Caco-2 (cell line): ENCODE data around the gene SMS. TPM values are rescaled to one million over a fixed set of nuclear protein-coding genes. Genes with fewer than 3 reads are reported as not detected.

Experiments used
- Bru-seq: library from RNA; stranded (reverse); fragments of 400-500 nt; gene quantifications from one replicate; lab custom pipeline; 2021; lab: Mats Ljungman, UMichigan
- BruChase-seq, 2 experiments: library from RNA; stranded (reverse); fragments of 400-500 nt; gene quantifications; one replicate each; lab custom pipeline; 2021; lab: Mats Ljungman, UMichigan
- BruUV-seq: library from RNA; stranded (reverse); fragments of 400-500 nt; replicated peaks from 2 replicates; lab custom pipeline; 2021; lab: Mats Ljungman, UMichigan
- CTCF ChIA-PET: fragments of 300-600 bp; sonication (Branson Sonifier 250); formaldehyde crosslinking; loops from one replicate; lab custom pipeline; 2022; ENCODE audit warnings: antibody characterized with exemption; lab: Charles Lee
- POLR2A ChIA-PET: fragments of 300-600 bp; sonication (Branson Sonifier 250); formaldehyde crosslinking; loops from one replicate; lab custom pipeline; 2022; ENCODE audit warnings: antibody characterized with exemption; lab: Charles Lee
- DNase-seq, 2 experiments: peaks; one replicate each; pipeline versions ENCODE4 v3.0.0 to v3.0.0-alpha.2; 2020 to 2022
- H3K27me3 ChIP-seq: replicated peaks from 2 replicates; pipeline ENCODE4 v1.6.0; 2011; ENCODE audit warnings: low read length; ENCODE audit not compliant: control insufficient read depth, insufficient read depth
- H3K36me3 ChIP-seq: 2 replicates; pipeline ENCODE4 v1.5.1; 2011; ENCODE audit warnings: low read length; ENCODE audit not compliant: control insufficient read depth, insufficient read depth
- H3K4me1 ChIP-seq: fragments of 250-450 bp; sonication (Bioruptor Pico); 2 replicates; pipeline ENCODE4 v1.5.1; 2020; ENCODE audit warnings: mild to moderate bottlenecking
- H3K4me3 ChIP-seq: 2 replicates; pipeline ENCODE4 v1.5.1; 2011; ENCODE audit warnings: low read depth, mild to moderate bottlenecking, control low read depth, low read length
- H3K9me3 ChIP-seq: fragments of 250-450 bp; sonication (Bioruptor Pico); 2 replicates; pipeline ENCODE4 v1.5.1; 2020; ENCODE audit warnings: mild to moderate bottlenecking, moderate library complexity
- H3K27ac Mint-ChIP-seq: one replicate; pipeline ENCODE4 v1.8.0; 2022; ENCODE audit warnings: mixed read lengths; ENCODE audit not compliant: unreplicated experiment
- H3K27me3 Mint-ChIP-seq: one replicate; pipeline ENCODE4 v1.8.0; 2022; ENCODE audit warnings: mixed read lengths; ENCODE audit not compliant: insufficient read depth, unreplicated experiment
- H3K36me3 Mint-ChIP-seq: one replicate; pipeline ENCODE4 v1.8.0; 2022; ENCODE audit warnings: mild to moderate bottlenecking, mixed read lengths; ENCODE audit not compliant: insufficient read depth, unreplicated experiment
- H3K4me1 Mint-ChIP-seq: one replicate; pipeline ENCODE4 v1.8.0; 2022; ENCODE audit warnings: low read depth, mixed read lengths; ENCODE audit not compliant: unreplicated experiment
- H3K4me3 Mint-ChIP-seq: one replicate; pipeline ENCODE4 v1.8.0; 2022; ENCODE audit warnings: mild to moderate bottlenecking, moderate library complexity, mixed read lengths; ENCODE audit not compliant: unreplicated experiment
- H3K9me3 Mint-ChIP-seq: one replicate; pipeline ENCODE4 v1.8.0; 2022; ENCODE audit warnings: mixed read lengths; ENCODE audit not compliant: unreplicated experiment
- CTCF ChIP-seq, 2 experiments: fragments of 200-600 bp in 1 of 2; IDR thresholded peaks; 1 replicate in 1 of 2; 2 replicates in 1 of 2; pipeline versions ENCODE4 v1.5.1 to v1.8.0; 2011 to 2022; ENCODE audit warnings: antibody characterized with exemption in 1 of 2, control low read depth in 1 of 2, inconsistent platforms in 1 of 2, low read depth in 1 of 2, low read length in 1 of 2, mild to moderate bottlenecking in 1 of 2, moderate library complexity in 1 of 2; ENCODE audit not compliant: insufficient read depth in 1 of 2, severe bottlenecking in 1 of 2, unreplicated experiment in 1 of 2
- intact Hi-C: fragments of 100-400 bp; cut with micrococcal nuclease; formaldehyde crosslinking; loops from one replicate; pipeline ENCODE4 v1.10.0; 2022; ENCODE audit not compliant: unreplicated experiment
- long read RNA-seq: library from polyadenylated mRNA; stranded (forward); transcript quantifications from one replicate; pipeline ENCODE4 v2.0.0, GENCODE V29; 2022
- total RNA-seq: library from RNA; stranded (reverse); gene quantifications from 2 replicates; pipeline ENCODE4 v1.2.3, GENCODE V29; 2022

The SMS gene
- 158 and 164 TPM in 2 replicates for total RNA-seq
- Bru-seq, nascent RNA, result percentile 86 among the genes with signal in this experiment
- percentile 86 among the genes with signal in this experiment for BruChase-seq, experiment 1, labeled RNA remaining after a 2-hour chase
- percentile 90 among the genes with signal in this experiment for BruChase-seq, experiment 2, labeled RNA remaining after a 6-hour chase
- long read RNA-seq, transcript SMS-201 (9 exons, 1,174 nt), result minor isoform, 7 of 431 reads
- long read RNA-seq, transcript SMS-202 (11 exons, 1,837 nt), result major isoform, 393 of 431 reads
- long read RNA-seq, partial matches to known transcripts, result 12 of 431 reads
- long read RNA-seq, other reads (novel, unspliced or antisense), result 19 of 431 reads

DNA sequence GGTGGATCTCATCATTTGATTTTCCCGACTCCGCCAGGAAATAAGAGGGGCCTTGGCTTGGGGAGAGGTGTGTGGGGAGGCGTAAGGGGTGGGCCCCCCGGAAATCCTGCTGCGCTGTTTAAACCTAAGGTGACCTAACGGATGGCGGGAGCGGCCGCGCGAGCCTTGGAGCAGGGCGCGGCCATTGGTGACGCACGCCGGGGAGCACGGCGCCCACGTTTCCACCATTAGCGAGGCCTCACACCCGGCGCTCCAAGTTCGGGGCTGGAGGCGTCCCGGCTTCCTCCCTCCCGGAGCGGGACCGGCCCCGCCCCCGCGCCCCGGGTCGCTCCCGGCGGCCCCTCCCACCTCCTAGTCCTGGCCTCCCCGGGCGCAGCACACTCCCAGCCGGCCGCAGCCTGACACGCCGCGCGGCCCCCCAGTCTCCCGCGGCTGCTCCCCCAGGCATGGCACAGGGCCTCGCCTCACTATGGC lies at the start of gene SMS:
Gene SMS, plus strand, starts transcription at position 354 of the 474 bp plus-strand sequence. Its CDS starts 116 bp downstream, at position 470.
- Mint-ChIP-seq H3K4me1 (peaks cover 6% of the 10 kb centered on the region), H3K36me3 (peaks cover 19% of the 10 kb centered on the region), H3K27me3 (no peaks in the 10 kb centered on the region), H3K27ac (peak within 1 kb of the TSS; percentile 64), H3K4me3 (peak within 1 kb of the TSS; percentile 81), H3K9me3 (no peaks in the 10 kb centered on the region)
- BruUV-seq, result no TSS peak
- no peaks in the 10 kb centered on the region for H3K9me3 ChIP-seq
- H3K4me1 ChIP-seq, result no peaks in the 10 kb centered on the region
- intact Hi-C loops, result no loop called here
- H3K36me3 ChIP-seq, result no peaks in the 10 kb centered on the region
- DNase-seq, result peak; percentile 74 to 75
- no peak for TF ChIP-seq CTCF (IDR thresholded peaks at IDR 0.05; ENCODE audit: insufficient read depth in 1 of 2, low read depth in 1 of 2, low read length in 1 of 2, severe bottlenecking in 1 of 2, unreplicated experiment in 1 of 2)
- POLR2A ChIA-PET, result no interaction called here
- CTCF ChIA-PET, result no interaction called here
- H3K4me3 ChIP-seq, result peak within 1 kb of the TSS; percentile 45
- H3K27me3 ChIP-seq, result no peaks in the 10 kb centered on the region

- intact Hi-C loops, result no loop called here
- Histone ChIP-seq H3K4me3 (no peak overlapping the region), H3K36me3 (no peaks in the 10 kb centered on the region), H3K4me1 (no peaks in the 10 kb centered on the region), H3K9me3 (no peaks in the 10 kb centered on the region), H3K27me3 (no peaks in the 10 kb centered on the region)
- H3K9me3 Mint-ChIP-seq, result no peaks in the 10 kb centered on the region
- no peak overlapping the region for H3K4me3 Mint-ChIP-seq
- no peak for TF ChIP-seq CTCF (IDR thresholded peaks at IDR 0.05; ENCODE audit: insufficient read depth in 1 of 2, low read depth in 1 of 2, low read length in 1 of 2, severe bottlenecking in 1 of 2, unreplicated experiment in 1 of 2)
- no peaks in the 10 kb centered on the region for H3K4me1 Mint-ChIP-seq
- H3K27ac Mint-ChIP-seq, result no peak overlapping the region
- POLR2A ChIA-PET, result no interaction called here
- no peaks in the 10 kb centered on the region for H3K27me3 Mint-ChIP-seq
- DNase-seq, result no peak
- no TSS peak for BruUV-seq
- CTCF ChIA-PET, result no interaction called here
- H3K36me3 Mint-ChIP-seq, result no peaks in the 10 kb centered on the region
Observed at GRCh38 chrX:21905313-21905712, 35.2 kb upstream of the SMS start.

DNA sequence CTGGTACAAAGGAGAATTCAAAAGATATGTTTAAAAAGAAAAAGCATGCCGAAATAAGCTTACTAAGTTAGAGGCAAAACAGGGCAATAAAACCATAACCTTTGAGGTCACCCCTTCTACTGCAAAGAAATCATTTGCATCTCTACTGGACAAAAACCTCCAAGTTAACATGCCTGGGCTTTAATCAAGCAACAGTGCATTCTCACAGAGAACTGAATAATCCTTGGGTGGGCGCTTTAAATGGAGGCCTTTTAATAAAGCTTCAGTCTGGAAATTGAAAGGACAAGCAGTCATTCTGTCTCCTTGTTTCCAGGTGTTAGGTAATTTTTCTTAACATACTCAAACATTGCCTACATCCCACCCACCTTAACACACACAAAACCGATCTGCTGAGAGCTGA lies 34.6 kb upstream of the SMS start:
- H3K27ac Mint-ChIP-seq, result no peak overlapping the region
- Histone ChIP-seq H3K4me3 (no peak overlapping the region), H3K9me3 (no peaks in the 10 kb centered on the region), H3K27me3 (no peaks in the 10 kb centered on the region), H3K36me3 (no peaks in the 10 kb centered on the region), H3K4me1 (no peaks in the 10 kb centered on the region)
- no peak overlapping the region for H3K4me3 Mint-ChIP-seq
- no peak for DNase-seq
- H3K27me3 Mint-ChIP-seq, result no peaks in the 10 kb centered on the region
- no peaks in the 10 kb centered on the region for H3K4me1 Mint-ChIP-seq
- H3K9me3 Mint-ChIP-seq, result no peaks in the 10 kb centered on the region
- TF ChIP-seq CTCF (IDR thresholded peaks at IDR 0.05; ENCODE audit: insufficient read depth in 1 of 2, low read depth in 1 of 2, low read length in 1 of 2, severe bottlenecking in 1 of 2, unreplicated experiment in 1 of 2), result no peak
- intact Hi-C loops, result no loop called here
- no TSS peak for BruUV-seq
- ChIA-PET POLR2A (no interaction called here), CTCF (no interaction called here)
- no peaks in the 10 kb centered on the region for H3K36me3 Mint-ChIP-seq
